ENCODE measurements around the gene NRXN3.

The NRXN3 gene

DNA sequence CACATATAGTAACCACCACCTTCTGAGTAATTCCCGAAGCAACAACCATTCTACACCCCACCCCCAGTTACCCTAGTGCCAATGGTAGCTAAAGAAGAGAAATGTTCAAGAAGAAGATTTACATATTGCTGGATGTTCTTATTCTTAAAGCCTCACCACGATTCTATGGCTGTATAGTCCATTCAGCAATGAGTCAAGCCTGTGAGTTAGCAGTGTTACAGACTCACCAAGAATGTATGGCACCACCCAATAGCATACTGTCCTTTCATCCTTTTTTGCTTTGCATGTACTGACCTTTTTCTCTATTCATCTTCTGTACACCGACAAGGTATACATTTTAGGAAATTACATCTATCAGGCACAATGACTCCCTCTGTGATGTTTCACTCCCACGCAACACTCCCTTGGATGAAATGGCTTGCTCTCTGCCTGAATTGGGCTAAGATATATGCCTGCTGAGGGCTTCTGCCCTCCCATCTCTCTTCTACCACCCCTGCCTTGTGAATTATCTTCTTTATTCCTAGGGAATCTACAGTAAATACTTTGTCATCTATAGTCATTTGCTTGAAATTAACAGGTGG lies 1095.3 kb downstream of the NRXN3 start:
- DNase-seq (ENCODE audit: extremely low read depth, low read depth), result no peak
- TF ChIP-seq, protein P1, sequence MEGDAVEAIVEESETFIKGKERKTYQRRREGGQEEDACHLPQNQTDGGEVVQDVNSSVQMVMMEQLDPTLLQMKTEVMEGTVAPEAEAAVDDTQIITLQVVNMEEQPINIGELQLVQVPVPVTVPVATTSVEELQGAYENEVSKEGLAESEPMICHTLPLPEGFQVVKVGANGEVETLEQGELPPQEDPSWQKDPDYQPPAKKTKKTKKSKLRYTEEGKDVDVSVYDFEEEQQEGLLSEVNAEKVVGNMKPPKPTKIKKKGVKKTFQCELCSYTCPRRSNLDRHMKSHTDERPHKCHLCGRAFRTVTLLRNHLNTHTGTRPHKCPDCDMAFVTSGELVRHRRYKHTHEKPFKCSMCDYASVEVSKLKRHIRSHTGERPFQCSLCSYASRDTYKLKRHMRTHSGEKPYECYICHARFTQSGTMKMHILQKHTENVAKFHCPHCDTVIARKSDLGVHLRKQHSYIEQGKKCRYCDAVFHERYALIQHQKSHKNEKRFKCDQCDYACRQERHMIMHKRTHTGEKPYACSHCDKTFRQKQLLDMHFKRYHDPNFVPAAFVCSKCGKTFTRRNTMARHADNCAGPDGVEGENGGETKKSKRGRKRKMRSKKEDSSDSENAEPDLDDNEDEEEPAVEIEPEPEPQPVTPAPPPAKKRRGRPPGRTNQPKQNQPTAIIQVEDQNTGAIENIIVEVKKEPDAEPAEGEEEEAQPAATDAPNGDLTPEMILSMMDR (IDR thresholded peaks at IDR 0.05; ENCODE audit: low read depth, low read length), result no peak

DNA sequence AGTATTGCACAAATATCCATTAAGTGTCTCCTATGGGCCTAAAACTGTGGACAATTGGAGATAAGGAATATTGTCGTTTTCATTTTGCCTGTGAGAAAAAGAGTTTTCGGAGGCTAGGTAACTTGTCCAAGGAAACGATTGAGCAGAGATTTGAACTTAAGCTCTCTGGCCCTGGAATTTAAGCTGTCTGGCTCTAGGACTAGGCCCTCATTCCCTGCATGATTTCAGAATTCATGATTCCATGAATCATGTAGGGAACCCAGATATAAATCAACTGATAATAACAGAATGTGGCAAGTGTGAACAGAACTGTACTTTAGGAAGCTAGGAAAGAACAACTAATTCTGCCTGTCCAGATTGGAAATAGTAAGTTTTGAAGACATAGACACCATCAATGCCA lies 1100.2 kb downstream of the NRXN3 start:
- DNase-seq (ENCODE audit: extremely low read depth, low read depth), result no peak
- TF ChIP-seq, protein P1 (IDR thresholded peaks at IDR 0.05; ENCODE audit: low read depth, low read length), result no peak

DNA sequence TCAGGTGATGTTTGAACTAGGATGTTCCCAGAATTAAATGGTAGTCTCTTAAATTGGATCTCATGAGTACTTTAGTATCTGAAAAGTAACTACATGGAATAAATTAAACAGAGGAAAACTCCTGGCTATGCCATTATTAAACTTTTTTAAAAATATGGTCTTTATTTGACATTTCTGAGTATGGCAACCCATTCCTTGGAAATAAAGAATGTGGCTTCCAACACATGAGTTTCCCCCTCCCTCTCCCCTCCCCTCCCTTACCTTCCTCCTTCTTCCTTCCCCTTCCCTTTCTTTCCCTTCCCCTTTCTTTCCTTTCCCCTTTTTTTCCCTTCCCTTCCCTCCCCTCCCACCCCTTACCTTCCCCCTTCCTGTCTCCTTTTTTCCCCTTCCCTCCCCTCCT lies 1100.9 kb downstream of the NRXN3 start:
- TF ChIP-seq, protein P1 (IDR thresholded peaks at IDR 0.05; ENCODE audit: low read depth, low read length), result no peak
- no peak for DNase-seq (ENCODE audit: extremely low read depth, low read depth)

DNA sequence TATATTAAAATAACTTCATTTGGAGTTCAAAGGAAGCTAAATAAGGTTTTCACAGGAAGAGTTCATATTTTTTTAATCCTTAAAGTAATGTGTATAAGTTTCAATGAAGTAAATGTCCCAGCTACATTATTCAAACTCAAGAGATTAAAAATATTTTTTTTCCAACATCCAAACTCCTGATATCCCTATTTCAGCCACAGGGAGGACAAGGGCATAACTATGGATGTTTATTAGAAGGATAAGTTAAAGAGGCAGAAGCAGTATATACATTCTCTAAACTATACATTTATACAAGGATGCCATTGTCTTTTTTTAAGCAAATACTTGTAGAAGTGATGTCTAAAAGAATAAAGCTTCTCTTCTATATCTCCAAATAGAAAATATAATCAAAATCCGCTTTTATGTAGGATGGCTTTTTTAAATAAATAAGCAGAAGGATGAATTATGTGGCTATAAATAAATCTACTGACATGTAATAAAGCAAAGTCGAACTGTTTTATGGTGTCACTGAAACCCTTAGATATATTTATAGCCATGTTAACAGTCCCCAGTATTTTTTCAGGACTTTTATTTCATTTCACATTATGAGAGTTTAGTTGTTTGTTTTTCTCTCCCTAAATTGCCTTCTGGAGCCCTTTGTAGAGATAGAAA lies 1104.6 kb downstream of the NRXN3 start:
- TF ChIP-seq, protein P1 (IDR thresholded peaks at IDR 0.05; ENCODE audit: low read depth, low read length), result no peak
- no peak for DNase-seq (ENCODE audit: extremely low read depth, low read depth)

DNA sequence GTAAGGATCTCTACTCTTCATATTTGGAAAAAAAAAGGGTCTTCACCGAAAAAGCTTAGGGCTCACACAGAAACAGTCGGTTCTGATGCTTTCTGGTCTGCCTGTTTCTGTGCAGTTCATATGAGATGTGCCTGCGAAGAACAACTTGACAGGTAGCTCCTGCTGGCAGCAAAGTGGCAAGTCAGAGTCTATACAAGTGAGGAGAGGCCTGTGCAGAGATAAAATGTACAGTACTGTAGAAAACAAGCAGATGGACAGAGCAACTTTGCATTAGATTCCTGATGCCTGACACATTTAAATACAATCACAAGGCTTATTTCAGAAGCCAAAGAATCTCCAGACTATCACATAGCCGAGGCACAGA lies 1105.1 kb downstream of the NRXN3 start:
- TF ChIP-seq, protein P1 (IDR thresholded peaks at IDR 0.05; ENCODE audit: low read depth, low read length), result no peak
- DNase-seq (ENCODE audit: extremely low read depth, low read depth), result no peak

DNA sequence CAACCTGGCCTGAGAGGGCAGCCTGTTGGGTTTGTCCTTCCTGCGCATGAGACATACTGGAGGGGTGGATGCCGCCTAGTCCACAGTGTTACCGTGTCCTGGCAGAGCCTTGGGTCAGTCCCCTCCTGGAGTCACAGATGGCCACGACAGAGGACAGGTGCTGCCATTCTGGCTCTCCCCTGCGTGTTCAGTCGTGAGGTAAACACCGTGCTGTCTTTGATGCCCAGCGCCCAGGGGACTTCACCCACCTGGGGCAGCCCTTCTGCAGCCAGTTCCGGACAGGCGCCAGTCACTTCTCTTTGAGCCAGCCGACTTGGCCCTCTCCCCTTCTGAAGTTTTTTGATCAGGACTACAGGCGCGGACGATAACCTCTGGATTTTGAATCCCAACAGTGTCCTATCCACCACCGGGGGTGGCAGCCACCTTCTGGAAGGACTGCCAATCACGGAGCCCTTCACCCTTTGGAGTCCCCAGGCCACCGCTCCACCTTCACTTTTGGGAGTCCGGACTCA lies 1108.2 kb downstream of the NRXN3 start:
- DNase-seq (ENCODE audit: extremely low read depth, low read depth), result no peak
- TF ChIP-seq, protein P1 (IDR thresholded peaks at IDR 0.05; ENCODE audit: low read depth, low read length), result no peak

DNA sequence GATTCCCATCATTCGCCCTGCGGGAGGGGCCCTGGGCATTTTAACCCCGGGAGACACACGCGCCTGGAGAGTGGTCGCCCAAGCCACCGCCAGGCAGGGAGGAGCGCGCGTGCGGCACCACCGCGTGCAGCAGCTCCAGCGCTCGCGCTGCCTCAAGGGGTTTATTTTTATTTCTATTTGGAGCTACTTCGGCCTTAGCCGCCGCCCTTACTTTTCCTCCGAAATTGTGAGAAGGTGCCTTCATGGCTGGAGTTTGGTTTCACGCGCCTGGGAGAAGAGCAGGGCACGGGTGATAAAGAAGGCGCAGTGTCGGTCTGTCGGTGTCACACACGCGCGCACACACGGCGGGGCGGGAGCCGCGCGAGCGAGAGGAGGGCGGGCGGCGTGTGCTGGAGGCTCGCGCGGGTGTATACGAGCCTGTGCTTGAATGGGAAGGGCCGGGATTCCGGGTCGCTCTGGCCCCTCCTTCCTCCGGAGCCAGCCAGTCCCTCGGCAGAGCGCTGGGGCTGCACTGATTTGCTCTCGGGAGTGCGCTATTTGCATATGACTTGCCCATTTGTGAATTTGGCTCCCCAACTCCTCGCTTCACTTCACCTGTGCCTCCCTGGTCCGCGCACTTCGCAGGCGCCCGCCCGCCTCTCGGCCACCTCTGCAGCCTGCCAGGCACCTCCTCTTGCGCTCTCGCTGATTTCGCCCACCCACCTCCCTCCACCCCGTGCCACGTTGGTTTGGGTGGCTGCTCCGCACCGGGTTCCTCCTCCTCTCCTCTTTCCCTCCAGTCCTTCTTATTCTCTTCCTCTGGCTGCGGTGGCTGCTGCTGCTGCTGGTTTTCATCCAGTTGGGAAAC lies 1108.8 kb downstream of the NRXN3 start:
- TF ChIP-seq, protein P1 (IDR thresholded peaks at IDR 0.05; ENCODE audit: low read depth, low read length), result no peak
- DNase-seq (ENCODE audit: extremely low read depth, low read depth), result no peak
